ENCODE measurements around the gene CDKN2AIPNL. TPM values are rescaled to one million over a fixed set of nuclear protein-coding genes. Genes with fewer than 3 reads are reported as not detected.

CDKN2AIPNL gene
- total and polyA plus RNA-seq, 2 of the 13 experiments (the other 11 are each of a cell fraction or from before 2014, with no cell fraction given) = 17.4 to 46.5 TPM

GRCh38 chr5:134436523-134437339 is 25.1 kb upstream of the CDKN2AIPNL start (continued):
- peak; percentile 23; the same call in 1 of the 2 replicates for TF ChIP-seq ARID5B (CRISPR knock-in tag; IDR thresholded peaks at IDR 0.05)
- TF ChIP-seq YEATS4 (CRISPR knock-in tag; IDR thresholded peaks at IDR 0.05; ENCODE audit: borderline replicate concordance) = no peak
- no peak for TF ChIP-seq SYNCRIP (IDR thresholded peaks at IDR 0.05; ENCODE audit: insufficient read depth, low read depth, low read length)
- no peak for TF ChIP-seq TP53 (CRISPR knock-in tag; conservative IDR thresholded peaks at IDR 0.05)
- TF ChIP-seq AHR (CRISPR knock-in tag; IDR thresholded peaks at IDR 0.05) = no peak
- TF ChIP-seq THAP11 (CRISPR knock-in tag; IDR thresholded peaks at IDR 0.05) = no peak
- peak; percentile 64; the same call in 1 of the 2 replicates for TF ChIP-seq ZNF605 (CRISPR knock-in tag; IDR thresholded peaks at IDR 0.05)
- TF ChIP-seq TOPORS (CRISPR knock-in tag; IDR thresholded peaks at IDR 0.05) = no peak
- no peak for TF ChIP-seq AKAP8 (CRISPR knock-in tag; IDR thresholded peaks at IDR 0.05)
- TF ChIP-seq, protein P1, sequence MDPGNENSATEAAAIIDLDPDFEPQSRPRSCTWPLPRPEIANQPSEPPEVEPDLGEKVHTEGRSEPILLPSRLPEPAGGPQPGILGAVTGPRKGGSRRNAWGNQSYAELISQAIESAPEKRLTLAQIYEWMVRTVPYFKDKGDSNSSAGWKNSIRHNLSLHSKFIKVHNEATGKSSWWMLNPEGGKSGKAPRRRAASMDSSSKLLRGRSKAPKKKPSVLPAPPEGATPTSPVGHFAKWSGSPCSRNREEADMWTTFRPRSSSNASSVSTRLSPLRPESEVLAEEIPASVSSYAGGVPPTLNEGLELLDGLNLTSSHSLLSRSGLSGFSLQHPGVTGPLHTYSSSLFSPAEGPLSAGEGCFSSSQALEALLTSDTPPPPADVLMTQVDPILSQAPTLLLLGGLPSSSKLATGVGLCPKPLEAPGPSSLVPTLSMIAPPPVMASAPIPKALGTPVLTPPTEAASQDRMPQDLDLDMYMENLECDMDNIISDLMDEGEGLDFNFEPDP (CRISPR knock-in tag; conservative IDR thresholded peaks at IDR 0.05) = 0 out of 2 replicates have a peak, but pooled peaks have one; percentile 11
- TF ChIP-seq MIER2 (CRISPR knock-in tag; IDR thresholded peaks at IDR 0.05) = 0 out of 2 replicates have a peak, but pooled peaks have one; percentile 12
- no peak for TF ChIP-seq GRHL1 (CRISPR knock-in tag; conservative IDR thresholded peaks at IDR 0.05)
- 0 out of 2 replicates have a peak, but pooled peaks have one; percentile 46 for TF ChIP-seq ZNF547 (CRISPR knock-in tag; IDR thresholded peaks at IDR 0.05)
- no peak for TF ChIP-seq ZNF225 (CRISPR knock-in tag; IDR thresholded peaks at IDR 0.05)
- TF ChIP-seq MXI1 (IDR thresholded peaks at IDR 0.05; ENCODE audit: borderline replicate concordance, low read depth, low read length) = 0 out of 3 replicates have a peak, but pooled peaks have one; percentile 8
- peak; percentile 52 for TF ChIP-seq CREM (IDR thresholded peaks at IDR 0.05)
- no peak for TF ChIP-seq CREM (CRISPR knock-in tag; IDR thresholded peaks at IDR 0.05)
- TF ChIP-seq ZNF703 (CRISPR knock-in tag; IDR thresholded peaks at IDR 0.05; ENCODE audit: borderline replicate concordance) = no peak
- TF ChIP-seq ZSCAN20 (CRISPR knock-in tag; IDR thresholded peaks at IDR 0.05; ENCODE audit: borderline replicate concordance) = no peak
- TF ChIP-seq ATF2 (CRISPR knock-in tag; IDR thresholded peaks at IDR 0.05) = no peak
- no peak for TF ChIP-seq SRSF9 (IDR thresholded peaks at IDR 0.05; ENCODE audit: borderline replicate concordance, insufficient read depth, low read depth, low read length, poor library complexity, severe bottlenecking)
- peak; percentile 63 for TF ChIP-seq ATF1 (CRISPR knock-in tag; IDR thresholded peaks at IDR 0.05)

All from HepG2 (cell line).